ENCODE data around the gene PI4K2A. TPM values are rescaled to one million over a fixed set of nuclear protein-coding genes. Genes with fewer than 3 reads are reported as not detected.
"Not testable (repeated sequence)": the region's sequence is repeated elsewhere in the genome, so short reads cannot be mapped to it uniquely, and the experiment has no call there.

Gene PI4K2A
- total RNA-seq, 1 donor from 2014 or later: 11.0 TPM

GRCh38 chr10:97687785-97688781 is 47.6 kb downstream of the PI4K2A start:
- intact Hi-C loops (cut with DNase I): no loop called here
- no peak for DNase-seq (ENCODE audit: missing footprints)
- no peak for ATAC-seq

GRCh38 chr10:97689559-97690020 is 49.1 kb downstream of the PI4K2A start:
- ATAC-seq (no peak), DNase-seq (ENCODE audit: missing footprints) (no peak)
- intact Hi-C loops (cut with DNase I): no loop called here

GRCh38 chr10:97690133-97690532 is 49.7 kb downstream of the PI4K2A start:
- ATAC-seq (no peak), DNase-seq (ENCODE audit: missing footprints) (no peak)
- intact Hi-C loops (cut with DNase I): no loop called here

- not testable (repeated sequence) for DNase-seq (ENCODE audit: missing footprints); ATAC-seq
- intact Hi-C loops (cut with DNase I): loop anchor here (5.0 kb wide), 1 partner anchor 1296 kb away; no protein-coding TSS in a partner anchor
These were observed 57.7 kb downstream of the PI4K2A start for GRCh38 chr10:97698072-97698655.

GRCh38 chr10:97701438-97702069 is 61.1 kb downstream of the PI4K2A start:
- DNase-seq (ENCODE audit: missing footprints) (no peak), ATAC-seq (peak; percentile 72)
- intact Hi-C loops (cut with DNase I): loop anchor here (2.0 kb wide), 1 partner anchor 29 kb away; no protein-coding TSS in a partner anchor

- intact Hi-C loops (cut with DNase I): no loop called here
- no peak for DNase-seq (ENCODE audit: missing footprints)
- ATAC-seq: no peak
These were observed 63.1 kb downstream of the PI4K2A start for GRCh38 chr10:97703398-97704067.

- intact Hi-C loops (cut with DNase I): no loop called here
- ATAC-seq (no peak), DNase-seq (ENCODE audit: missing footprints) (no peak)
These were observed 63.9 kb downstream of the PI4K2A start for GRCh38 chr10:97704341-97704740.

GRCh38 chr10:97705006-97705670 is 64.7 kb downstream of the PI4K2A start:
- no peak for DNase-seq (ENCODE audit: missing footprints)
- intact Hi-C loops (cut with DNase I): no loop called here
- no peak for ATAC-seq

GRCh38 chr10:97707134-97707861 is 66.8 kb downstream of the PI4K2A start:
- ATAC-seq (peak; percentile 14), DNase-seq (ENCODE audit: missing footprints) (no peak)
- intact Hi-C loops (cut with DNase I): no loop called here

- intact Hi-C loops (cut with DNase I): no loop called here
- DNase-seq (ENCODE audit: missing footprints) (no peak), ATAC-seq (no peak)
These were observed 67.7 kb downstream of the PI4K2A start for GRCh38 chr10:97708167-97708566.

- DNase-seq (ENCODE audit: missing footprints) (no peak), ATAC-seq (no peak)
- intact Hi-C loops (cut with DNase I): loop anchor here (1.0 kb wide), 1 partner anchor 22 kb away; no protein-coding TSS in a partner anchor
These were observed 68.8 kb downstream of the PI4K2A start for GRCh38 chr10:97708976-97709946.

GRCh38 chr10:97711640-97712572 is 71.4 kb downstream of the PI4K2A start:
- no peak for DNase-seq (ENCODE audit: missing footprints)
- intact Hi-C loops (cut with DNase I): no loop called here
- no peak for ATAC-seq

- ATAC-seq: peak; percentile 59
- intact Hi-C loops (cut with DNase I): no loop called here
- DNase-seq (ENCODE audit: missing footprints): peak; percentile 87
These were observed 72.9 kb downstream of the PI4K2A start, which contains the start of gene MARVELD1 for GRCh38 chr10:97713339-97713825. TSS of gene MARVELD1 (plus strand) at chr10:97713730. CDS start at chr10:97713877, 147 bp downstream.

GRCh38 chr10:97713826-97714400 is 73.4 kb downstream of the PI4K2A start:
- intact Hi-C loops (cut with DNase I): no loop called here
- ATAC-seq: peak; percentile 67
- DNase-seq (ENCODE audit: missing footprints): peak; percentile 90
